Endothelial cell of umbilical vein (primary cell): Measurements from ENCODE around the gene GALNT10. TPM values are rescaled to one million over a fixed set of nuclear protein-coding genes. Genes with fewer than 3 reads are reported as not detected.
"Not testable (repeated sequence)": the region's sequence is repeated elsewhere in the genome, so short reads cannot be mapped to it uniquely, and the experiment has no call there.

Experiments used
- BruUV-seq: library from RNA; stranded (reverse); fragments of 400-500 nt; replicated peaks from 2 replicates; lab custom pipeline; 2021; lab: Mats Ljungman, UMichigan
- CTCF ChIA-PET: fragments of 300-600, 350-600 bp; sonication (Branson Sonifier 250); formaldehyde crosslinking; loops from one replicate; lab custom pipeline; 2021; ENCODE audit warnings: antibody characterized with exemption, inconsistent platforms; lab: Charles Lee
- POLR2A ChIA-PET: fragments of 300-600, 350-600 bp; sonication (Branson Sonifier 250); formaldehyde crosslinking; loops from one replicate; lab custom pipeline; 2021; ENCODE audit warnings: antibody characterized with exemption, inconsistent platforms; lab: Charles Lee
- DNase-seq: peaks from one replicate; pipeline ENCODE4 v3.0.0-alpha.2; 2011; ENCODE audit warnings: low read depth, low spot score
- FAIRE-seq: peaks from 2 replicates; lab custom pipeline; 2011; peaks lifted over from hg19 to GRCh38; lab: Jason Lieb, UNC
- H2AFZ ChIP-seq: 2 replicates; pipeline ENCODE4 v1.6.0; 2012; ENCODE audit warnings: low read depth, low read length, control low read depth, inconsistent platforms
- H3K27ac ChIP-seq: 2 replicates; pipeline ENCODE4 v1.5.1; 2011; ENCODE audit warnings: low read depth, mild to moderate bottlenecking, control low read depth, low read length, moderate library complexity; ENCODE audit not compliant: insufficient read depth
- H3K27me3 ChIP-seq, 2 experiments: 2 replicates each; pipeline versions ENCODE4 v1.6.0 to v1.6.1; 2011; ENCODE audit warnings: low read length in 2 of 2, mixed read lengths in 1 of 2; ENCODE audit not compliant: control insufficient read depth in 2 of 2, insufficient read depth in 2 of 2
- H3K36me3 ChIP-seq, 2 experiments: 2 replicates in 1 of 2; 3 replicates in 1 of 2; pipeline ENCODE4 v1.5.1; 2011; ENCODE audit warnings: low read length in 2 of 2, mild to moderate bottlenecking in 1 of 2, moderate library complexity in 1 of 2; ENCODE audit not compliant: control insufficient read depth in 2 of 2, insufficient read depth in 2 of 2; ENCODE audit errors: extremely low read depth in 1 of 2
- H3K4me1 ChIP-seq: 3 replicates; pipeline ENCODE4 v1.5.1; 2011; ENCODE audit warnings: mild to moderate bottlenecking, low read length; ENCODE audit not compliant: control insufficient read depth, insufficient read depth; ENCODE audit errors: extremely low read depth
- H3K4me2 ChIP-seq: 2 replicates; pipeline ENCODE4 v1.6.1; 2011; ENCODE audit warnings: low read length, control low read depth, mixed read lengths; ENCODE audit not compliant: insufficient read depth
- H3K4me3 ChIP-seq, 3 experiments: fragments of 200-600 bp in 1 of 3; sonication (generic), shearing (Covaris generic) in 1 of 3; replicated peaks in 1 of 3; 2 replicates each; pipeline ENCODE4 v1.5.1; 2011 to 2016; ENCODE audit warnings: control low read depth in 3 of 3, low read length in 3 of 3, mild to moderate bottlenecking in 2 of 3, inconsistent platforms in 1 of 3, low read depth in 1 of 3, moderate library complexity in 1 of 3; ENCODE audit not compliant: insufficient read depth in 1 of 3
- H3K79me2 ChIP-seq: 2 replicates; pipeline ENCODE4 v1.6.0; 2012; ENCODE audit warnings: low read length, inconsistent platforms; ENCODE audit not compliant: control insufficient read depth, insufficient read depth
- H3K9ac ChIP-seq: replicated peaks from 2 replicates; pipeline ENCODE3; 2011; ENCODE audit warnings: low read length, control low read depth; ENCODE audit not compliant: insufficient read depth; ENCODE audit errors: extremely low read depth
- H3K9me1 ChIP-seq: replicated peaks from 3 replicates; pipeline ENCODE4 v1.6.0; 2011; ENCODE audit warnings: mild to moderate bottlenecking, low read length; ENCODE audit not compliant: control insufficient read depth, insufficient read depth; ENCODE audit errors: extremely low read depth
- H3K9me3 ChIP-seq: replicated peaks from 2 replicates; pipeline ENCODE4 v1.5.1; 2012; ENCODE audit warnings: low read length, inconsistent platforms; ENCODE audit not compliant: control insufficient read depth, insufficient read depth
- H4K20me1 ChIP-seq: replicated peaks from 2 replicates; pipeline ENCODE3; 2011; ENCODE audit warnings: mild to moderate bottlenecking, low read length; ENCODE audit not compliant: control insufficient read depth, insufficient read depth; ENCODE audit errors: extremely low read depth
- CTCF ChIP-seq, 2 donors: IDR thresholded peaks; 1 replicate in 1 of 2; 2 replicates in 1 of 2; pipeline ENCODE4 v1.5.1; 2011; ENCODE audit warnings: low read length in 2 of 2, mild to moderate bottlenecking in 2 of 2, moderate library complexity in 2 of 2, control low read depth in 1 of 2, inconsistent platforms in 1 of 2, low read depth in 1 of 2; ENCODE audit not compliant: insufficient read depth in 1 of 2; ENCODE audit errors: extremely low read depth in 1 of 2
- GATA2 ChIP-seq: IDR thresholded peaks from 2 replicates; pipeline ENCODE4 v1.7.0; 2011; ENCODE audit warnings: low read depth, mild to moderate bottlenecking, moderate library complexity, mixed read lengths, low read length; ENCODE audit not compliant: insufficient read length, insufficient read depth
- dilution Hi-C: fragments of 300-500 bp; cut with MboI; formaldehyde crosslinking; loops from one replicate; pipeline ENCODE4 v1.15.0; 2019; ENCODE audit warnings: low sequenced_read_pairs; ENCODE audit not compliant: extremely low pct_ligation_motif_present
- intact Hi-C: fragments of 100-400 bp; cut with micrococcal nuclease; formaldehyde crosslinking; loops from one replicate; pipeline ENCODE4 v1.10.0; 2022
- polyA plus RNA-seq, 4 experiments: library from polyadenylated mRNA; depleted of rRNA in 3 of 4; stranded (reverse) in 3 of 4; unstranded in 1 of 4; fragments of >200 nt; gene quantifications; 2 replicates each; pipeline versions ENCODE4 v1.2.1 to v1.2.3, GENCODE V29; 2011 to 2012; ENCODE audit warnings: missing spikeins in 1 of 4
- total RNA-seq: library from RNA; stranded (reverse); gene quantifications from 2 replicates; pipeline ENCODE4 v1.2.3, GENCODE V29; 2021

The GALNT10 gene
- total and polyA plus RNA-seq, 2 donors (not counting 3 experiments of a cell fraction or from before 2014, with no cell fraction given): 70.2 to 77.6 TPM

GRCh38 chr5:154147666-154148065 lies 42.9 kb upstream of the GALNT10 start:
- Histone ChIP-seq H3K9ac (no peak overlapping the region), H3K27me3 (peaks cover 0 to 2% of the 10 kb centered on the region in 2 experiments), H2AFZ (no peak overlapping the region), H3K27ac (no peak overlapping the region), H3K9me3 (no peaks in the 10 kb centered on the region), H4K20me1 (no peaks in the 10 kb centered on the region), H3K4me2 (no peak overlapping the region), H3K9me1 (no peaks in the 10 kb centered on the region), H3K4me3 (no peak overlapping the region), H3K79me2 (no peaks in the 10 kb centered on the region), H3K36me3 (no peaks in the 10 kb centered on the region), H3K4me1 (no peaks in the 10 kb centered on the region)
- TF ChIP-seq GATA2 (no peak), CTCF (IDR thresholded peaks at IDR 0.05; ENCODE audit: extremely low read depth in 1 of 2, insufficient read depth in 1 of 2, low read depth in 1 of 2, low read length in 2 of 2) (no peak)
- no peak for DNase-seq
- no peak for FAIRE-seq
- intact Hi-C loops (no loop called here), dilution Hi-C loops (no loop called here)
- no TSS peak for BruUV-seq
- CTCF ChIA-PET: interaction anchor here (1.6 kb wide), 1 partner anchor 11 kb away, joined by 4 read pairs; no protein-coding TSS in a partner anchor
- POLR2A ChIA-PET: no interaction called here

- H3K4me2 ChIP-seq, H4K20me1 ChIP-seq, H3K9me1 ChIP-seq, H3K9me3 ChIP-seq, H3K4me1 ChIP-seq, H3K27me3 ChIP-seq, DNase-seq, H3K9ac ChIP-seq, POLR2A ChIA-PET, H3K27ac ChIP-seq, H3K79me2 ChIP-seq, dilution Hi-C loops, BruUV-seq, H3K36me3 ChIP-seq, CTCF ChIA-PET, FAIRE-seq, H3K4me3 ChIP-seq, intact Hi-C loops, H2AFZ ChIP-seq: not testable (repeated sequence)
These were observed 40.1 kb upstream of the GALNT10 start for GRCh38 chr5:154150471-154150870.
